Measurements from ENCODE around the gene RPA3. TPM values are rescaled to one million over a fixed set of nuclear protein-coding genes. Genes with fewer than 3 reads are reported as not detected.

RPA3 gene
- total and polyA plus RNA-seq, 9 of the 15 experiments (the other 6 are each of a cell fraction or from before 2014, with no cell fraction given): 68.5 to 265 (median 125) TPM

DNA sequence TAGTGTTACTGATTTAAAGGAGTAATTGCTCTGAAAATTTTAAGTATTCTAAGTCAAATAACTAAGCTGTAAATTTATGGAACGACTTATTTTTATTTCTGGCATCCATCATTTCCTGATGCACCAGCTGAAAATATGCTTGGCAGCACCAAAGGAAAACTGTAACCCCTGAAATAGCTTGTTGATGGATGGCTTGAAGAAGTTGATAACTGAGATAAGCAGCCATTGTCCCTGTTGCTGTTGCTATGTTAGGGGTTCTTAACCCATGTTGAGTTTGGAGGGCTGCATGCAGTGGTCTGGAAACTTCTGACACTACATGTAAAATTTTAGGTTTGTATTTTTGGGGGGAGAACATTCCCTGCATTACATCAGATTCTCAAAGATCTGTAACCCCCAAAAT is 30.6 kb downstream of the RPA3 start (continued):
- TF ChIP-seq, protein P1, sequence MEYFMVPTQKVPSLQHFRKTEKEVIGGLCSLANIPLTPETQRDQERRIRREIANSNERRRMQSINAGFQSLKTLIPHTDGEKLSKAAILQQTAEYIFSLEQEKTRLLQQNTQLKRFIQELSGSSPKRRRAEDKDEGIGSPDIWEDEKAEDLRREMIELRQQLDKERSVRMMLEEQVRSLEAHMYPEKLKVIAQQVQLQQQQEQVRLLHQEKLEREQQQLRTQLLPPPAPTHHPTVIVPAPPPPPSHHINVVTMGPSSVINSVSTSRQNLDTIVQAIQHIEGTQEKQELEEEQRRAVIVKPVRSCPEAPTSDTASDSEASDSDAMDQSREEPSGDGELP (CRISPR knock-in tag; IDR thresholded peaks at IDR 0.05; ENCODE audit: borderline replicate concordance): no peak
- TF ChIP-seq, protein P2, sequence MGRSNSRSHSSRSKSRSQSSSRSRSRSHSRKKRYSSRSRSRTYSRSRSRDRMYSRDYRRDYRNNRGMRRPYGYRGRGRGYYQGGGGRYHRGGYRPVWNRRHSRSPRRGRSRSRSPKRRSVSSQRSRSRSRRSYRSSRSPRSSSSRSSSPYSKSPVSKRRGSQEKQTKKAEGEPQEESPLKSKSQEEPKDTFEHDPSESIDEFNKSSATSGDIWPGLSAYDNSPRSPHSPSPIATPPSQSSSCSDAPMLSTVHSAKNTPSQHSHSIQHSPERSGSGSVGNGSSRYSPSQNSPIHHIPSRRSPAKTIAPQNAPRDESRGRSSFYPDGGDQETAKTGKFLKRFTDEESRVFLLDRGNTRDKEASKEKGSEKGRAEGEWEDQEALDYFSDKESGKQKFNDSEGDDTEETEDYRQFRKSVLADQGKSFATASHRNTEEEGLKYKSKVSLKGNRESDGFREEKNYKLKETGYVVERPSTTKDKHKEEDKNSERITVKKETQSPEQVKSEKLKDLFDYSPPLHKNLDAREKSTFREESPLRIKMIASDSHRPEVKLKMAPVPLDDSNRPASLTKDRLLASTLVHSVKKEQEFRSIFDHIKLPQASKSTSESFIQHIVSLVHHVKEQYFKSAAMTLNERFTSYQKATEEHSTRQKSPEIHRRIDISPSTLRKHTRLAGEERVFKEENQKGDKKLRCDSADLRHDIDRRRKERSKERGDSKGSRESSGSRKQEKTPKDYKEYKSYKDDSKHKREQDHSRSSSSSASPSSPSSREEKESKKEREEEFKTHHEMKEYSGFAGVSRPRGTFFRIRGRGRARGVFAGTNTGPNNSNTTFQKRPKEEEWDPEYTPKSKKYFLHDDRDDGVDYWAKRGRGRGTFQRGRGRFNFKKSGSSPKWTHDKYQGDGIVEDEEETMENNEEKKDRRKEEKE (IDR thresholded peaks at IDR 0.05; ENCODE audit: borderline replicate concordance in 1 of 2, control insufficient read depth in 1 of 2, low read depth in 2 of 2, low read length in 1 of 2): no peak
- TF ChIP-seq, protein P3, sequence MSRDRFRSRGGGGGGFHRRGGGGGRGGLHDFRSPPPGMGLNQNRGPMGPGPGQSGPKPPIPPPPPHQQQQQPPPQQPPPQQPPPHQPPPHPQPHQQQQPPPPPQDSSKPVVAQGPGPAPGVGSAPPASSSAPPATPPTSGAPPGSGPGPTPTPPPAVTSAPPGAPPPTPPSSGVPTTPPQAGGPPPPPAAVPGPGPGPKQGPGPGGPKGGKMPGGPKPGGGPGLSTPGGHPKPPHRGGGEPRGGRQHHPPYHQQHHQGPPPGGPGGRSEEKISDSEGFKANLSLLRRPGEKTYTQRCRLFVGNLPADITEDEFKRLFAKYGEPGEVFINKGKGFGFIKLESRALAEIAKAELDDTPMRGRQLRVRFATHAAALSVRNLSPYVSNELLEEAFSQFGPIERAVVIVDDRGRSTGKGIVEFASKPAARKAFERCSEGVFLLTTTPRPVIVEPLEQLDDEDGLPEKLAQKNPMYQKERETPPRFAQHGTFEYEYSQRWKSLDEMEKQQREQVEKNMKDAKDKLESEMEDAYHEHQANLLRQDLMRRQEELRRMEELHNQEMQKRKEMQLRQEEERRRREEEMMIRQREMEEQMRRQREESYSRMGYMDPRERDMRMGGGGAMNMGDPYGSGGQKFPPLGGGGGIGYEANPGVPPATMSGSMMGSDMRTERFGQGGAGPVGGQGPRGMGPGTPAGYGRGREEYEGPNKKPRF (IDR thresholded peaks at IDR 0.05; ENCODE audit: low read depth, low read length): no peak
- TF ChIP-seq ZNF445 (CRISPR knock-in tag; IDR thresholded peaks at IDR 0.05; ENCODE audit: low read depth): no peak
- TF ChIP-seq TGIF2 (CRISPR knock-in tag; IDR thresholded peaks at IDR 0.05): no peak
- no peak for TF ChIP-seq NR1H2 (CRISPR knock-in tag; IDR thresholded peaks at IDR 0.05)
